H1 (cell line): ENCODE measurements around the gene HNRNPM. TPM values are rescaled to one million over a fixed set of nuclear protein-coding genes. Genes with fewer than 3 reads are reported as not detected.

Experiments used
- CTCF ChIA-PET: fragments of 300-600 bp; sonication (Branson Sonifier 250); formaldehyde crosslinking; loops from one replicate; lab custom pipeline; 2021; ENCODE audit not compliant: partially characterized antibody; lab: Charles Lee
- POLR2A ChIA-PET: fragments of 300-600 bp; sonication (Branson Sonifier 250); formaldehyde crosslinking; loops from one replicate; lab custom pipeline; 2021; ENCODE audit warnings: inconsistent platforms; ENCODE audit not compliant: partially characterized antibody; lab: Charles Lee
- DNase-seq, 2 experiments: peaks; one replicate each; pipeline versions ENCODE4 v3.0.0 to v3.0.0-alpha.2; 2010 to 2022; ENCODE audit warnings: low spot score in 2 of 2, low read depth in 1 of 2, mixed read lengths in 1 of 2
- FAIRE-seq: peaks from 2 replicates; lab custom pipeline; 2011; peaks lifted over from hg19 to GRCh38; lab: Jason Lieb, UNC
- H2AFZ ChIP-seq: 2 replicates; pipeline ENCODE4 v1.8.1; 2012; ENCODE audit warnings: low read length, inconsistent platforms
- H2AK5ac ChIP-seq: 2 replicates; pipeline ENCODE4 v1.6.1; 2013; ENCODE audit warnings: low read depth, low read length
- H2BK120ac ChIP-seq: replicated peaks from 2 replicates; pipeline ENCODE3; 2013; ENCODE audit warnings: low read depth, low read length, inconsistent platforms
- H2BK12ac ChIP-seq: 2 replicates; pipeline ENCODE4 v1.6.1; 2013; ENCODE audit warnings: low read depth, low read length
- H2BK15ac ChIP-seq: 2 replicates; pipeline ENCODE4 v1.6.1; 2013; ENCODE audit warnings: low read length
- H2BK20ac ChIP-seq: 2 replicates; pipeline ENCODE4 v1.6.1; 2013; ENCODE audit warnings: low read length
- H2BK5ac ChIP-seq: 2 replicates; pipeline ENCODE4 v1.6.1; 2013; ENCODE audit warnings: low read depth, low read length
- H3K14ac ChIP-seq: 2 replicates; pipeline ENCODE4 v1.6.1; 2013; ENCODE audit warnings: inconsistent platforms; ENCODE audit not compliant: insufficient read length
- H3K18ac ChIP-seq: 2 replicates; pipeline ENCODE4 v1.6.1; 2013; ENCODE audit warnings: low read length; ENCODE audit errors: extremely low read depth
- H3K23ac ChIP-seq: 2 replicates; pipeline ENCODE4 v1.6.1; 2013; ENCODE audit warnings: inconsistent platforms; ENCODE audit not compliant: insufficient read length
- H3K23me2 ChIP-seq: 2 replicates; pipeline ENCODE4 v1.6.1; 2013; ENCODE audit warnings: low read depth, low read length
- H3K27ac ChIP-seq: 2 replicates; pipeline ENCODE4 v1.6.1; 2011; ENCODE audit warnings: low read depth, low read length, inconsistent platforms
- H3K27me3 ChIP-seq, 4 experiments: replicated peaks in 1 of 4; 1 replicate in 1 of 4; 2 replicates in 3 of 4; pipeline versions ENCODE4 v1.6.1 to v1.8.1; 2011 to 2013; ENCODE audit warnings: low read length in 3 of 4, mild to moderate bottlenecking in 3 of 4, inconsistent platforms in 2 of 4, mixed read lengths in 2 of 4, moderate library complexity in 1 of 4; ENCODE audit not compliant: control insufficient read depth in 3 of 4, insufficient read depth in 3 of 4; ENCODE audit errors: extremely low read depth in 1 of 4
- H3K36me3 ChIP-seq, 4 experiments: 2 replicates each; pipeline versions ENCODE4 v1.6.1 to v1.8.1; 2011 to 2013; ENCODE audit warnings: mild to moderate bottlenecking in 4 of 4, low read length in 3 of 4, moderate library complexity in 2 of 4, control low read depth in 1 of 4, inconsistent platforms in 1 of 4; ENCODE audit not compliant: insufficient read depth in 4 of 4, control insufficient read depth in 2 of 4
- H3K4ac ChIP-seq: replicated peaks from 2 replicates; pipeline ENCODE3; 2013; ENCODE audit warnings: low read length, low read depth, mixed read lengths, inconsistent platforms; ENCODE audit not compliant: insufficient read length
- H3K4me1 ChIP-seq, 4 experiments: replicated peaks in 1 of 4; 1 replicate in 1 of 4; 2 replicates in 3 of 4; pipeline versions ENCODE4 v1.6.1 to v1.8.1; 2011 to 2013; ENCODE audit warnings: low read length in 3 of 4, inconsistent platforms in 2 of 4, mixed read lengths in 1 of 4; ENCODE audit not compliant: insufficient read depth in 4 of 4, control insufficient read depth in 3 of 4
- H3K4me2 ChIP-seq, 2 experiments: 2 replicates each; pipeline versions ENCODE4 v1.6.1 to v1.8.1; 2011 to 2013; ENCODE audit warnings: low read depth in 2 of 2, low read length in 2 of 2, control low read depth in 1 of 2, inconsistent platforms in 1 of 2, mild to moderate bottlenecking in 1 of 2; ENCODE audit not compliant: insufficient read depth in 1 of 2
- H3K4me3 ChIP-seq, 4 experiments: fragments of 200-600, 300-600 bp in 1 of 4; sonication (generic), shearing (Covaris generic), sonication (Bioruptor Twin) in 1 of 4; 2 replicates each; pipeline versions ENCODE4 v1.5.1 to v1.8.1; 2011 to 2016; ENCODE audit warnings: low read length in 4 of 4, low read depth in 3 of 4, control low read depth in 2 of 4, inconsistent platforms in 2 of 4, mild to moderate bottlenecking in 2 of 4, mixed read lengths in 1 of 4, moderate library complexity in 1 of 4; ENCODE audit not compliant: insufficient read depth in 2 of 4; ENCODE audit errors: extremely low read depth in 1 of 4
- H3K56ac ChIP-seq: replicated peaks from 2 replicates; pipeline ENCODE3; 2013; ENCODE audit warnings: low read depth, mild to moderate bottlenecking, mixed read lengths, low read length, inconsistent platforms; ENCODE audit not compliant: insufficient read length
- H3K79me1 ChIP-seq: 2 replicates; pipeline ENCODE4 v1.6.1; 2013; ENCODE audit warnings: low read depth, low read length, control low read depth
- H3K79me2 ChIP-seq, 2 experiments: 2 replicates each; pipeline versions ENCODE4 v1.6.1 to v1.8.1; 2012 to 2013; ENCODE audit warnings: low read length in 2 of 2, mild to moderate bottlenecking in 2 of 2, inconsistent platforms in 1 of 2; ENCODE audit not compliant: insufficient read depth in 2 of 2, control insufficient read depth in 1 of 2
- H3K9ac ChIP-seq, 4 experiments: replicated peaks in 1 of 4; 1 replicate in 1 of 4; 2 replicates in 3 of 4; pipeline versions ENCODE4 v1.6.1 to v1.8.1; 2011 to 2013; ENCODE audit warnings: low read depth in 3 of 4, low read length in 3 of 4, control low read depth in 2 of 4, mild to moderate bottlenecking in 2 of 4, moderate library complexity in 2 of 4, inconsistent platforms in 1 of 4; ENCODE audit errors: extremely low read depth in 1 of 4
- H3K9me3 ChIP-seq, 2 experiments: 2 replicates each; pipeline versions ENCODE4 v1.6.1 to v1.8.1; 2012 to 2013; ENCODE audit warnings: mild to moderate bottlenecking in 2 of 2, moderate library complexity in 2 of 2, control low read depth in 1 of 2, inconsistent platforms in 1 of 2, low read depth in 1 of 2, low read length in 1 of 2, mixed read lengths in 1 of 2; ENCODE audit not compliant: insufficient read depth in 2 of 2
- H4K20me1 ChIP-seq, 2 experiments: replicated peaks in 1 of 2; 2 replicates each; pipeline versions ENCODE3 to v1.8.1; 2011 to 2013; ENCODE audit warnings: inconsistent platforms in 2 of 2, low read length in 2 of 2, mild to moderate bottlenecking in 1 of 2; ENCODE audit not compliant: insufficient read depth in 2 of 2, control insufficient read depth in 1 of 2
- H4K5ac ChIP-seq: 2 replicates; pipeline ENCODE4 v1.6.1; 2013; ENCODE audit warnings: low read length, low read depth, mixed read lengths, inconsistent platforms; ENCODE audit not compliant: insufficient read length
- H4K8ac ChIP-seq: 2 replicates; pipeline ENCODE4 v1.8.0; 2013; ENCODE audit warnings: mild to moderate bottlenecking, moderate library complexity, low read length, inconsistent platforms; ENCODE audit not compliant: insufficient read depth; ENCODE audit errors: extremely low read depth
- H4K91ac ChIP-seq: replicated peaks from 2 replicates; pipeline ENCODE3; 2013; ENCODE audit warnings: low read length, mixed read lengths, inconsistent platforms; ENCODE audit not compliant: insufficient read length
- ASH2L ChIP-seq: fragments of 200-600, 300-600 bp; sonication (generic); IDR thresholded peaks from one replicate; pipeline ENCODE4 v1.7.1; 2017; ENCODE audit warnings: low read length
- ATF3 ChIP-seq: IDR thresholded peaks from 2 replicates; pipeline ENCODE4 v1.6.1; 2011; ENCODE audit warnings: low read depth, mild to moderate bottlenecking, low read length; ENCODE audit not compliant: insufficient read depth
- CBX8 ChIP-seq: fragments of 300-800, 300-1000 bp; sonication (generic); IDR thresholded peaks from 2 replicates; pipeline ENCODE4 v1.7.1; 2016; ENCODE audit warnings: low read depth, low read length, borderline replicate concordance
- E2F6 ChIP-seq: IDR thresholded peaks from 2 replicates; pipeline ENCODE4 v1.6.1; 2012; ENCODE audit warnings: inconsistent platforms
- HDAC6 ChIP-seq: IDR thresholded peaks from one replicate; pipeline ENCODE4 v1.7.1; 2012; ENCODE audit warnings: low read depth, mild to moderate bottlenecking, inconsistent platforms, low read length, moderate library complexity
- SP2 ChIP-seq: IDR thresholded peaks from 2 replicates; pipeline ENCODE4 v1.6.1; 2012; ENCODE audit warnings: mild to moderate bottlenecking, low read length, inconsistent platforms
- WGBS, 2 experiments: shearing (Covaris generic) in 1 of 2; methylation state at CpG; one replicate each; pipeline versions ENCODE4 v1.1.6 to v1.1.7; 2013 to 2015; ENCODE audit warnings: low lambda C conversion rate in 2 of 2, mixed read lengths in 2 of 2, inconsistent platforms in 1 of 2, low coverage in 1 of 2, missing lambda C conversion rate in 1 of 2; ENCODE audit not compliant: insufficient replicate concordance in 2 of 2, insufficient coverage in 1 of 2, insufficient read length in 1 of 2; ENCODE audit errors: extremely low coverage in 1 of 2, missing lambda C conversion rate in 1 of 2; 5-methylcytosine and 5-hydroxymethylcytosine counted together
- polyA plus RNA-seq, 7 experiments: library from polyadenylated mRNA; depleted of rRNA in 3 of 7; stranded (reverse) in 5 of 7; unstranded in 2 of 7; fragments of >200 nt in 5 of 7; fragments of 200-250 nt in 2 of 7; gene quantifications; 1 replicate in 5 of 7; 2 replicates in 1 of 7; 4 replicates in 1 of 7; pipeline versions ENCODE4 v1.2.1 to v1.2.3, GENCODE V29; 2011 to 2013; ENCODE audit warnings: missing spikeins in 2 of 7, mixed read lengths in 2 of 7
- total RNA-seq: library from RNA; stranded (reverse); fragmentation: NEBNext Ultra II Directional; extraction: Animal tissue kit (Norgen Biotek cat#: 25700); gene quantifications from 2 replicates; pipeline ENCODE4 v1.2.1, GENCODE V29; 2021

The HNRNPM gene
- total and polyA plus RNA-seq, 2 of the 8 experiments (the other 6 are each of a cell fraction or from before 2014, with no cell fraction given) = 375 to 474 TPM

- H3K4me2 ChIP-seq = no peak overlapping the region
- no peak overlapping the region for H2AFZ ChIP-seq
- H3K9me3 ChIP-seq = no peaks in the 10 kb centered on the region
- no peak overlapping the region for H3K23ac ChIP-seq
- FAIRE-seq (no peak), DNase-seq (no peak)
- H3K27me3 ChIP-seq = no peaks in the 10 kb centered on the region
- no peak overlapping the region for H2BK120ac ChIP-seq
- H2BK5ac ChIP-seq = no peak overlapping the region
- no peak overlapping the region for H3K9ac ChIP-seq
- ChIA-PET POLR2A (interaction anchor here (1.2 to 6.4 kb wide), 4 partner anchors 10 to 84 kb away, joined by 3 to 63 read pairs (median 4); partner anchors contain the start of gene HNRNPM), CTCF (interaction anchor here (0.5 to 1.5 kb wide), 4 partner anchors 38 to 192 kb away, joined by 3 to 5 read pairs (median 4); no protein-coding TSS in a partner anchor)
- H3K4me1 ChIP-seq = peaks cover 8 to 12% (median 11%) of the 10 kb centered on the region in 4 experiments
- H3K23me2 ChIP-seq = no peaks in the 10 kb centered on the region
- no peak overlapping the region for H3K4ac ChIP-seq
- no peak overlapping the region for H2BK12ac ChIP-seq
- H2AK5ac ChIP-seq = no peak overlapping the region
- H4K91ac ChIP-seq = no peak overlapping the region
- peaks cover 76 to 97% of the 10 kb centered on the region in 2 experiments for H3K79me2 ChIP-seq
- H3K56ac ChIP-seq = no peak overlapping the region
- H3K79me1 ChIP-seq = peaks cover 18% of the 10 kb centered on the region
- peaks cover 32 to 52% (median 49%) of the 10 kb centered on the region in 4 experiments for H3K36me3 ChIP-seq
- peaks cover 44 to 62% of the 10 kb centered on the region in 2 experiments for H4K20me1 ChIP-seq
- H3K4me3 ChIP-seq = no peak overlapping the region
- H2BK15ac ChIP-seq = no peak overlapping the region
- no peak overlapping the region for H3K18ac ChIP-seq
- no peak overlapping the region for H2BK20ac ChIP-seq
- TF ChIP-seq ASH2L = no peak
- no peak for TF ChIP-seq HDAC6
- no peak for TF ChIP-seq ATF3
- TF ChIP-seq E2F6 = no peak
- no peak for TF ChIP-seq SP2
- no peak for TF ChIP-seq CBX8
- H4K5ac ChIP-seq = no peak overlapping the region
- WGBS, 2 experiments = 85% methylated on average over 7 of the region's 7 CpGs; no CpG with 5 or more reads in 1 of the 2 experiments
- H4K8ac ChIP-seq = no peak overlapping the region
- no peak overlapping the region for H3K27ac ChIP-seq
- H3K14ac ChIP-seq = no peak overlapping the region
These were observed 15.9 kb downstream of the HNRNPM start for GRCh38 chr19:8460516-8461298.
